Right renal pelvis (tissue), 4 donors: ENCODE results near the gene SLC34A2. TPM values are rescaled to one million over a fixed set of nuclear protein-coding genes. Genes with fewer than 3 reads are reported as not detected.
"Not testable (repeated sequence)": the region's sequence is repeated elsewhere in the genome, so short reads cannot be mapped to it uniquely, and the experiment has no call there.

Experiments used
- DNase-seq, 4 donors: peaks; one replicate each; pipeline ENCODE4 v3.0.0-alpha.2; 2013; ENCODE audit warnings: low read depth in 4 of 4, low spot score in 3 of 4, missing footprints in 1 of 4
- polyA plus RNA-seq, 4 donors: library from polyadenylated mRNA; unstranded; fragments of 120-200 nt; gene quantifications; one replicate each; pipeline ENCODE4 v1.2.1, GENCODE V29; 2013; ENCODE audit not compliant: insufficient read length in 4 of 4

Gene SLC34A2
- polyA plus RNA-seq, result 10 to 100 TPM; 24.1 to 33.3 (median 29.0) TPM

GRCh38 chr4:25654971-25655963 is at the start of gene SLC34A2:
Gene SLC34A2 (plus strand): TSS chr4:25655851. CDS start chr4:25662501, 6,650 bp downstream.
- DNase-seq, result no peak

- no peak for DNase-seq
Measured at GRCh38 chr4:25608644-25609043, 47.0 kb upstream of the SLC34A2 start.

- DNase-seq, result no peak
Measured at GRCh38 chr4:25609976-25610375, 45.7 kb upstream of the SLC34A2 start.

- not testable (repeated sequence) for DNase-seq
Measured at GRCh38 chr4:25613613-25614012, 42.0 kb upstream of the SLC34A2 start.

GRCh38 chr4:25614807-25615206 is 40.8 kb upstream of the SLC34A2 start:
- DNase-seq, result no peak

- DNase-seq, result no peak
Measured at GRCh38 chr4:25621027-25621930, 34.4 kb upstream of the SLC34A2 start.

- no peak for DNase-seq
Measured at GRCh38 chr4:25624616-25625015, 31.0 kb upstream of the SLC34A2 start.

- DNase-seq, result no peak
Measured at GRCh38 chr4:25628451-25628850, 27.2 kb upstream of the SLC34A2 start.

- no peak for DNase-seq
Measured at GRCh38 chr4:25632135-25632534, 23.5 kb upstream of the SLC34A2 start.

GRCh38 chr4:25633541-25633940 is 22.1 kb upstream of the SLC34A2 start:
- DNase-seq, result no peak

- no peak for DNase-seq
Measured at GRCh38 chr4:25635501-25635900, 20.1 kb upstream of the SLC34A2 start.

GRCh38 chr4:25637581-25638220 is 17.9 kb upstream of the SLC34A2 start:
- no peak for DNase-seq

- DNase-seq, result no peak
Measured at GRCh38 chr4:25638221-25638601, 17.4 kb upstream of the SLC34A2 start.

GRCh38 chr4:25638806-25639205 is 16.8 kb upstream of the SLC34A2 start:
- DNase-seq, result no peak

GRCh38 chr4:25650311-25650710 is 5.3 kb upstream of the SLC34A2 start:
- DNase-seq, result no peak

- DNase-seq, result no peak
Measured at GRCh38 chr4:25651682-25652081, 4.0 kb upstream of the SLC34A2 start.

GRCh38 chr4:25654031-25654970 is 1.4 kb upstream of the SLC34A2 start:
- no peak for DNase-seq

- DNase-seq, result no peak
Measured at GRCh38 chr4:25656031-25656430, 380 bp downstream of the SLC34A2 start.

- no peak for DNase-seq
Measured at GRCh38 chr4:25658357-25658771, 2.7 kb downstream of the SLC34A2 start.

GRCh38 chr4:25658777-25659176 is 3.1 kb downstream of the SLC34A2 start:
- DNase-seq, result no peak
